ENCODE results near the gene VILL.

The VILL gene

GRCh38 chr3:37990527-37990926 is at the start of gene VILL:
Gene VILL (plus strand): TSS chr3:37990786. CDS start chr3:37993673, 2,887 bp downstream.
- in situ Hi-C loops (cut with HindIII; ENCODE audit: low sequenced_read_pairs), result no loop called here

- in situ Hi-C loops (cut with HindIII; ENCODE audit: low sequenced_read_pairs), result no loop called here
Observed at GRCh38 chr3:37941608-37942508, 48.7 kb upstream of the VILL start.

- in situ Hi-C loops (cut with HindIII; ENCODE audit: low sequenced_read_pairs), result no loop called here
Observed at GRCh38 chr3:37942646-37943045, 47.9 kb upstream of the VILL start.

- in situ Hi-C loops (cut with HindIII; ENCODE audit: low sequenced_read_pairs), result no loop called here
Observed at GRCh38 chr3:37943126-37943525, 47.5 kb upstream of the VILL start.

GRCh38 chr3:37943631-37944314 is 46.8 kb upstream of the VILL start:
- in situ Hi-C loops (cut with HindIII; ENCODE audit: low sequenced_read_pairs), result no loop called here

GRCh38 chr3:37944391-37944842 is 46.2 kb upstream of the VILL start:
- in situ Hi-C loops (cut with HindIII; ENCODE audit: low sequenced_read_pairs), result no loop called here

GRCh38 chr3:37945156-37945806 is 45.3 kb upstream of the VILL start:
- in situ Hi-C loops (cut with HindIII; ENCODE audit: low sequenced_read_pairs), result no loop called here

- in situ Hi-C loops (cut with HindIII; ENCODE audit: low sequenced_read_pairs), result no loop called here
Observed at GRCh38 chr3:37945807-37946530, 44.6 kb upstream of the VILL start.

- in situ Hi-C loops (cut with HindIII; ENCODE audit: low sequenced_read_pairs), result no loop called here
Observed at GRCh38 chr3:37946531-37946889, 44.1 kb upstream of the VILL start.

GRCh38 chr3:37949866-37950265 is 40.7 kb upstream of the VILL start:
- in situ Hi-C loops (cut with HindIII; ENCODE audit: low sequenced_read_pairs), result no loop called here

- in situ Hi-C loops (cut with HindIII; ENCODE audit: low sequenced_read_pairs), result no loop called here
Observed at GRCh38 chr3:37952564-37952963, 38.0 kb upstream of the VILL start.

GRCh38 chr3:37953226-37953625 is 37.4 kb upstream of the VILL start:
- in situ Hi-C loops (cut with HindIII; ENCODE audit: low sequenced_read_pairs), result no loop called here

- in situ Hi-C loops (cut with HindIII; ENCODE audit: low sequenced_read_pairs), result no loop called here
Observed at GRCh38 chr3:37953707-37954394, 36.7 kb upstream of the VILL start.

- in situ Hi-C loops (cut with HindIII; ENCODE audit: low sequenced_read_pairs), result no loop called here
Observed at GRCh38 chr3:37954881-37955280, 35.7 kb upstream of the VILL start.

- in situ Hi-C loops (cut with HindIII; ENCODE audit: low sequenced_read_pairs), result no loop called here
Observed at GRCh38 chr3:37955918-37956707, 34.5 kb upstream of the VILL start.

- in situ Hi-C loops (cut with HindIII; ENCODE audit: low sequenced_read_pairs), result no loop called here
Observed at GRCh38 chr3:37956723-37957538, 33.7 kb upstream of the VILL start.

GRCh38 chr3:37957539-37957936 is 33.0 kb upstream of the VILL start:
- in situ Hi-C loops (cut with HindIII; ENCODE audit: low sequenced_read_pairs), result no loop called here

- in situ Hi-C loops (cut with HindIII; ENCODE audit: low sequenced_read_pairs), result loop anchor here (5.0 kb wide), 1 partner anchor 80 kb away; no protein-coding TSS in a partner anchor
Observed at GRCh38 chr3:37961622-37962431, 28.8 kb upstream of the VILL start.
